Ovary (tissue), 9 donors: ENCODE results near the gene TBX2. TPM values are rescaled to one million over a fixed set of nuclear protein-coding genes. Genes with fewer than 3 reads are reported as not detected.

Source experiments
- DNase-seq, 5 donors: peaks; one replicate each; pipeline ENCODE4 v3.0.0-alpha.2; 2019 to 2020
- H3K27ac ChIP-seq, 2 donors: fragments of 200-600 bp; one replicate each; pipeline versions ENCODE4 v1.5.1 to v1.8.0; 2019 to 2022
- H3K27me3 ChIP-seq: fragments of 200-600 bp; one replicate; pipeline ENCODE4 v1.8.0; 2022
- H3K36me3 ChIP-seq: fragments of 200-600 bp; sonication (generic); one replicate; pipeline ENCODE4 v1.5.1; 2019
- H3K4me1 ChIP-seq: one replicate; pipeline ENCODE4 v1.8.1; 2013; ENCODE audit warnings: mild to moderate bottlenecking, moderate library complexity; ENCODE audit not compliant: insufficient read depth
- H3K4me3 ChIP-seq: fragments of 200-600 bp; sonication (generic); one replicate; pipeline ENCODE4 v1.5.1; 2017
- H3K9me3 ChIP-seq, 2 donors: fragments of 200-600 bp in 1 of 2; sonication (generic) in 1 of 2; one replicate each; pipeline versions ENCODE4 v1.5.1 to v1.8.1; 2013 to 2019; ENCODE audit warnings: mild to moderate bottlenecking in 1 of 2, moderate library complexity in 1 of 2
- EP300 ChIP-seq: sonication (generic); formaldehyde crosslinking; IDR thresholded peaks from one replicate; pipeline ENCODE4 v1.6.1; 2017; ENCODE audit warnings: antibody characterized with exemption
- POLR2A ChIP-seq: fragments of 450-650 bp; IDR thresholded peaks from one replicate; pipeline ENCODE4 v1.6.1; 2017; ENCODE audit warnings: antibody characterized with exemption, mild to moderate bottlenecking, moderate library complexity
- whole genome bisulfite sequencing, 3 donors: extraction: QIAGEN DNeasy Blood & Tissue Kit in 1 of 3; methylation state at CpG; one replicate each; pipeline versions ENCODE4 v1.1.5 to v1.1.7; 2013 to 2017; 5-methylcytosine and 5-hydroxymethylcytosine counted together
- intact Hi-C, 4 donors: fragments of 100-400 bp; cut with DNase I; formaldehyde crosslinking; loops; one replicate each; pipeline versions ENCODE4 v1.11.0 to v1.15.1; 2022 to 2023
- polyA plus RNA-seq, 2 donors: library from polyadenylated mRNA; stranded (reverse); fragments of 200-250 nt in 1 of 2; fragments of 350-450 nt in 1 of 2; fragmentation: Illumina TruSeq in 1 of 2; extraction: RNeasy Lipid Tissue Mini Kit (QIAGEN cat#74804) in 1 of 2; gene quantifications; one replicate each; pipeline ENCODE4 v1.2.3, GENCODE V29; 2013 to 2014
- total RNA-seq, 7 donors: library from RNA; depleted of rRNA in 2 of 7; stranded (reverse); fragments of >200 nt in 2 of 7; fragmentation: NEBNext Ultra II Directional in 3 of 7; extraction: Animal tissue kit (Norgen Biotek cat#: 25700) in 3 of 7; gene quantifications; one replicate each; pipeline versions ENCODE4 v1.1.0 to v1.2.4, GENCODE V29; 2016 to 2023
- TF ChIP-seq, protein P1 (sequence below), 3 donors: fragments of 450-650 bp in 2 of 3; fragments of 200-600 bp in 1 of 3; IDR thresholded peaks; one replicate each; pipeline versions ENCODE4 v1.5.1 to v1.8.0; 2016 to 2022; ENCODE audit warnings: antibody characterized with exemption in 3 of 3, mild to moderate bottlenecking in 1 of 3
- donor health status: DM: no; HTN: no; CAD: no; lungs with moderate emphysema.
- donor health status: DM: no; HTN: no; CAD: no.
- donor health status: Bipolar disorder and iron deficiency.
- donor health status: DM: yes; HTN: yes; CAD: no.
- donor health status: DM: no; HTN: no; CAD: no.
- donor health status: DM: yes; HTN: yes; CAD: no.

The TBX2 gene
- total and polyA plus RNA-seq, 9 donors: 4.8 to 22.2 (median 16.0) TPM

DNA sequence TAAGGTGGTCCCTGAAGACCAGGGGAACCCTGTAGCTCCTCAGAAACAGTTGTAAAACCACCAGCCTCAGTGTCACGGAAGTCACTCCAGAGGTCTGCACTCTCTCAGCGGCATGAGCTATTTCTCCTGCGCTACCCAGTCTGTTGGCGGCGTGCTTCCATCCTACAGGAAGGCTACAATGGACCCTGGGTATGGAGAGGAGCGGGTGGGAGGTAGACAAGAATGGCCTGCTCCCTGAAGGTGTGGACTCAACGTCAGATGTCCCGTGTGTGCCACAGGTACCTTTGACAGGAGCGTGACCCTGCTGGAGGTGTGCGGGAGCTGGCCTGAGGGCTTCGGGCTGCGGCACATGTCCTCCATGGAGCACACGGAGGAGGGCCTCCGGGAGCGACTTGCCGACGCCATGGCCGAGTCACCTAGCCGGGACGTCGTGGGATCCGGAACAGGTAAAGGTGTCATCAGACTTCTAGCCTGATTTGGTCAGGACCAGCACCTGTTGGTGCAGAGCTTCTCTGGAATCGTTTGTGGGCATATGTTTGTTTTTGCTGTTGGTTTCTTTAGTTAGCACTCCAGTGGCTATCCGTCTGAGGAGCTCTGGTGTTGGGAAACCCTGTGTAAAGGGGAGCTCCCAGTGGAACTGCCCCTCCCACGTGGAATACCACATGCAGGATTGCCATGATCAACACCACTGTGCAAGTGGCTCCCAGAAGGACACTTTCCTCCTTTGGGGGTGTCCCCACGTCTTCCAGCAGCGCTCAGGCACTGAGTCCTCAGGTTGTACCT, 31.4 kb upstream of the TBX2 start:
- no peaks in the 10 kb centered on the region for H3K4me1 ChIP-seq
- no peaks in the 10 kb centered on the region for H3K9me3 ChIP-seq
- no peak overlapping the region for H3K4me3 ChIP-seq
- H3K36me3 ChIP-seq: no peaks in the 10 kb centered on the region
- no peaks in the 10 kb centered on the region for H3K27me3 ChIP-seq
- WGBS, 3 donors: 95 to 96% (median 95%) methylated on average over 27 of the region's 27 CpGs
- intact Hi-C loops: no loop called here
- no peak overlapping the region for H3K27ac ChIP-seq
- TF ChIP-seq, protein P1, sequence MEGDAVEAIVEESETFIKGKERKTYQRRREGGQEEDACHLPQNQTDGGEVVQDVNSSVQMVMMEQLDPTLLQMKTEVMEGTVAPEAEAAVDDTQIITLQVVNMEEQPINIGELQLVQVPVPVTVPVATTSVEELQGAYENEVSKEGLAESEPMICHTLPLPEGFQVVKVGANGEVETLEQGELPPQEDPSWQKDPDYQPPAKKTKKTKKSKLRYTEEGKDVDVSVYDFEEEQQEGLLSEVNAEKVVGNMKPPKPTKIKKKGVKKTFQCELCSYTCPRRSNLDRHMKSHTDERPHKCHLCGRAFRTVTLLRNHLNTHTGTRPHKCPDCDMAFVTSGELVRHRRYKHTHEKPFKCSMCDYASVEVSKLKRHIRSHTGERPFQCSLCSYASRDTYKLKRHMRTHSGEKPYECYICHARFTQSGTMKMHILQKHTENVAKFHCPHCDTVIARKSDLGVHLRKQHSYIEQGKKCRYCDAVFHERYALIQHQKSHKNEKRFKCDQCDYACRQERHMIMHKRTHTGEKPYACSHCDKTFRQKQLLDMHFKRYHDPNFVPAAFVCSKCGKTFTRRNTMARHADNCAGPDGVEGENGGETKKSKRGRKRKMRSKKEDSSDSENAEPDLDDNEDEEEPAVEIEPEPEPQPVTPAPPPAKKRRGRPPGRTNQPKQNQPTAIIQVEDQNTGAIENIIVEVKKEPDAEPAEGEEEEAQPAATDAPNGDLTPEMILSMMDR (IDR thresholded peaks at IDR 0.05): no peak
- TF ChIP-seq POLR2A (no peak), EP300 (no peak)
- no peak for DNase-seq

DNA sequence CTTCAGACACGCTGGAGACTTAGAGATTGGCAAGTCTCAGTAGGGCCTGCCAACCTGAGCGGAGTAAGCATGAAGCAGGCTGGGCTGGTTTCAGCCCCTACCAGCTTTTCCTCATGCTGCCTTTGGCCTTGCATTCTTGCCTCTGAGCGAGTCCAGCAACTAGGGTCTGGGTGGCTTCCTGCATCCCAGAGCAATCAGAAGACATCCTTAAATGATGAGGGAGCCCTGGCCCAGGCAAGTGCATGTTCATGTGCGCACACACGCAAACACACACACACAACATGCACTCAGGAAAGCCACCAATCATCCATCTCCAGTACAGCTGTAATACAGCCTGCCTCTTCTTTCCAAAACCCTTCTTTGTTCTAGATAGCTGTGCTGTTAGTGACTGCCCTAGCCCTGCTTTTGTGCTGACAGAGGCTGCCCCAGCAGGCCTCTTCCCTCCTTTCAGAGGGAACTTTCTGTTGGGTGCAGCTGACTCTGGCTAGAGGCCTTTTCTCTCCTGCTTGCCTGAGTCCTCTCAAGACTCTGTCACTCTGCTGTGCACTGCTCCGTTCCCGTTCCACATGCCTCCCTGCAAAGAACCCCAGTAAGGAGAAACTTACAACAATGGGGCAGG, 30.7 kb upstream of the TBX2 start:
- H3K4me3 ChIP-seq: no peak overlapping the region
- intact Hi-C loops: no loop called here

DNA sequence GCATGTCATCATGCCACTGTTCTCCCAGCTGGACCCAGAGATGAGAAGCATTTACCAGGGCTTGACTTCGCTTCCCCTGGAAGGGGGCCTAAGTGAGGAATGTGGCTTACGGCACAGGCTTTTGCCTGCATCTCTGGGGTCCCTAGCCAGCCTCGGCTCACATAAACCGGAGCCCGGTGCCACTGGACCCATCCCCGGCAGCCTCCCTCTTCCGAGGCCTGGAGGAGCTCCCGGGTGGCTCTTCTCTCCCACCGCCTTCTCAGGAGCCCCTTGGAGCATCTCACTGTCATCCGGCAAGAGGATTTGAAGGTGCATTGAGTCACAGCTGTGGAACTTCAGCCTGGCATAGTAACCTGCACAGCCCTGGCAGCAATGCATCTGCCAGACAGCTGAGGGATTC, 29.9 kb upstream of the TBX2 start:
- Histone ChIP-seq H3K4me1 (no peaks in the 10 kb centered on the region), H3K36me3 (no peaks in the 10 kb centered on the region), H3K27ac (no peak overlapping the region), H3K9me3 (no peaks in the 10 kb centered on the region), H3K4me3 (no peak overlapping the region), H3K27me3 (no peaks in the 10 kb centered on the region)
- 94 to 96% (median 94%) methylated on average over 10 of the region's 10 CpGs for WGBS, 3 donors
- intact Hi-C loops: no loop called here
- TF ChIP-seq EP300: no peak
- no peak for TF ChIP-seq POLR2A
- TF ChIP-seq, protein P1 (IDR thresholded peaks at IDR 0.05): no peak
- no peak for DNase-seq

More for the DNA sequence above, 30.7 kb upstream of the TBX2 start:
- TF ChIP-seq EP300: no peak
- TF ChIP-seq, protein P1 (IDR thresholded peaks at IDR 0.05): no peak
- no peak for TF ChIP-seq POLR2A
- no peaks in the 10 kb centered on the region for H3K4me1 ChIP-seq
- H3K27ac ChIP-seq: no peak overlapping the region
- H3K9me3 ChIP-seq: no peaks in the 10 kb centered on the region
- no peaks in the 10 kb centered on the region for H3K27me3 ChIP-seq
- 94 to 98% (median 97%) methylated on average over 7 of the region's 7 CpGs for WGBS, 3 donors
- H3K36me3 ChIP-seq: no peaks in the 10 kb centered on the region
- no peak for DNase-seq

DNA sequence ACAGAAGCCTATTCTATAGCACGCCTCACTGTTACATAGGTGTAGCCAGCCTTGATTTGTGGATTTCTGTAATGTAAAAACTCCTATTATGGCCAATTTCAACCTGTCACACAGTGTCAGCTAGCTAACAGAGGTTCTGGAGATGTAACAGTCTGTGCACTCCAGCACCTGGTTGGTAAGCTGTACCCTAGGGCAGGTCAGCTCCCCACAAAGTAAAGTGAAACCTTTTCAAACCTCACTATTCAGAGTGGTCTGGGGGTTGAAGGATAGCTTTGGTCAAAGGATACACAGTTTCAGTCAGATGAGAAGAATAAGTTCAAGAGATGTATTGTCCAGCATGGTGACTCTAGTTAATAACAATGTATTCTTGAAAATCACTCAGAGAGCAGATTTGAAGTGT, 28.5 kb upstream of the TBX2 start:
- DNase-seq: no peak
- Histone ChIP-seq H3K4me1 (no peaks in the 10 kb centered on the region), H3K36me3 (no peaks in the 10 kb centered on the region), H3K27me3 (no peaks in the 10 kb centered on the region), H3K9me3 (no peaks in the 10 kb centered on the region), H3K4me3 (no peak overlapping the region), H3K27ac (no peak overlapping the region)
- 98 to 100% (median 100%) methylated on average over 1 of the region's 1 CpG for WGBS, 3 donors
- intact Hi-C loops: no loop called here
- TF ChIP-seq, protein P1 (IDR thresholded peaks at IDR 0.05): no peak
- TF ChIP-seq EP300 (no peak), POLR2A (no peak)
